Nucleus accumbens (tissue), 56 donors: Measurements from ENCODE around the gene ARID1B.
A peak's percentile ranks its signal among the peaks of the same experiment; 100 is the strongest.

ENCODE experiments used
- DNase-seq, 56 donors: peaks; one replicate each; lab custom pipeline; 2025; lab: John Stamatoyannopoulos, UW

Gene ARID1B

GRCh38 chr6:156873654-156874380 is 96.6 kb downstream of the ARID1B start:
- DNase-seq, result no peak

DNA sequence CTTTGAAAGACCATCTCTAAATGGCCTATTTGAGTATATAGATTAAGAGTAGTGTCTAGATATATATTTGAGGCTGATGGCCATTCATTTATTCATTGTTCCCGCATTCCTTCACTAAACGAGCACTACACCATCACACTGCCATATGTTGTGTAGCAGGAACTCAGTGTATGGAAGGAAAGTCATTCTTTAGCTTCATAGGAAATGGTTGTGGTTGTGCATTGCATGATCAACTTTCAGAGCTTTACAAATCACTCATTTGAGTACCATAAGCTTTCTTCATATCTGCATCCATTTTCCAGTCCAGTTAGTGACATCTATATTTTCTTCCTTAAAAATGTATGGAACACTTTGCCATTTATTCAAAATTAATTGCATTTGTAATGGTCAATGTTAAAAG is 97.9 kb downstream of the ARID1B start:
- DNase-seq, result no peak

- peak in 18 of 56 donors; percentile 6 to 59 (median 17) for DNase-seq
Observed at GRCh38 chr6:156876302-156876701, 99.1 kb downstream of the ARID1B start.

- no peak for DNase-seq
Observed at GRCh38 chr6:156877126-156877863, 100.1 kb downstream of the ARID1B start.

DNA sequence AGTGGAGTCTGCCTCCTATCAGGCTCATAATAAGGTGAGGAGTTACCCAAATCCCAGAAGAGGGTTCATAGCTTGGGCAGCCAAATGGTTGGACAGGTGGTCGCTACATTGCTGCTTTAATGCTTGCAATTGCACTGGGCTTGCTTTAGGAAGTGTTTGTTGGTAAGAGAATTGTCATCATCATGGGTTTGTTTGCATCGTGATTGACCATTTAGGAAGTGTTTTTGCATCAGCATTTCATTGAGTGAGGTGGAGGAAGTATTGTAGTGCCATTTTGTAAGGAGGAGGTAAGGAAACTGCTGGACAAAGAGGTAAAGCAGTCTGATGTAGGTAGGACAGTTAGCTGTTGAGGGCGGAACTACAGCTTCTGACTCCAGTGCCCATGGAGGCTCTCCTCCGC is 101.5 kb downstream of the ARID1B start:
- no peak for DNase-seq

DNA sequence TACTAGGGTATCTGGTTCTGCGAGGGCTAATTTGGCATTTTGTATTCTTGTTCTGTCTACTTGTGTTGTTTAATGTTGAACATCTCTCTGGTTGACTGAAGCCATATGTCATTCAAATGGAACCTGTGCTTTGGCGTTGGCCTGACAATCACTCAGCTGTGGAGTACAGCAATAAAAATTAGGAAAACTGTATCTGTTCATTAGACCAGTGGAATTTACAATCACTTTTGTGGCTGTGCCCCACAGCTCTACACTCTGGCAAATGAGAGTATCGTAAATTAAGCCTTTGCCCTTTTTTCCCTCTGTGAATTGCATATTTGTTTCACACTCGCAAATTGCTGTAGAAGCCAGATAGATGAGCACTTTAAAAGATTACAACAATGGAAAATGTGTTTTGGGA is 102.0 kb downstream of the ARID1B start:
- no peak for DNase-seq

- no peak for DNase-seq
Observed at GRCh38 chr6:156879591-156879990, 102.4 kb downstream of the ARID1B start.

DNA sequence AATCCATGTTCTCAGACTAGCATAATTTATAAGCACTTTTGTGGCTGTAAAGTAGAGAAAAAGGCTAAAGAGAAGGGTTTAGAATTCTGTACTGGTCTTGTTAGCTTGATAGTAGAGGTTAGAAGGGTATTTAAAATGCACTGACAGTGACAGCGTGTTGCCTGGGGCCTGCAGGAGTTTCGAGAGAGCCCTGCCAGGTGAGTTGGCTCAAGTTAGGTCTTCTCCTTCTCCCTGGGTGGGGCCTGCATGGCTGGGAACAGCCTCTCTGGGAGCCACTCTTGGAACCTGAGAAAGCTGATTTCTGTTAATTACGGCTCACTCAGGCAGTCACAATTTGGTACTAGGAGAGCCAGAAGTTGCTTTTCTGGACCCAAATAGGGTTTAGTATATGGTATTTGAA is 103.7 kb downstream of the ARID1B start:
- no peak for DNase-seq

GRCh38 chr6:156881687-156882629 is 104.8 kb downstream of the ARID1B start:
- no peak for DNase-seq

DNA sequence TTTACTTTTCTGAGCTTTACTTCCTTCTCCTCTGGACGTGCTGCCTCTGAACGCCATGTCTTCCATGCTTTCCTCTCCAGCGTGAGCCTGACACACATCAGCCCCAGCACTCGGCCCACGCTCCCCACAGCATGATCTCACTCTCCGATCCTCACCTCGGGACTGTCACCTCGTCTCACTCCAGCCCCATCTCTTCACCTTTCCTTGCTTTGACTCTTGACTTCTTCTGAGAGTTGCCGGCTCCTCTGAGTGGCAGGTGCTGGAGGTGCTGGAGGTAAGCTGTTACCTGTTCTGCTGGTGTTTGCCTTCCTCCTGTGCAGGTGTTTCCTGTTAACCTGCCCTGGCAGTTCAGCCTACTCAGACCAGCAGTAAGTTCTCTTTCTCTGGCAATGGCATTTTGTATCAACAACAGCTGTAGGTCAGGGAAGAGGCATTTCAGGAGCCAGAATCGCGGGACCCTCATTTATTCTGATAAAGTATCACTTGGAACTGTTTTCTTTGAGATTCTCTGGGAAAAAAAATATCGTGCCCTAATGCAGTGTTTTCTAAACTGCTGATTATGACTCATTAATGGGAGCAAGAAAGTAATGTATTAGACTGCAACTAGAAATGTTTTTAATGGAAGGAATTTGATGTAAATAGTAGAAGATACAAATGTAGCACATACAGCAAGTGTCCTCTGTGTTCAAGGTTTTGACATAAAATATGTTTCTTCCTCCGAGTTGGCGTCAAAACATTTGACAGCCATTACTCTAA is 106.5 kb downstream of the ARID1B start:
- DNase-seq, result peak in 7 of 56 donors; percentile 9 to 43 (median 31)

DNA sequence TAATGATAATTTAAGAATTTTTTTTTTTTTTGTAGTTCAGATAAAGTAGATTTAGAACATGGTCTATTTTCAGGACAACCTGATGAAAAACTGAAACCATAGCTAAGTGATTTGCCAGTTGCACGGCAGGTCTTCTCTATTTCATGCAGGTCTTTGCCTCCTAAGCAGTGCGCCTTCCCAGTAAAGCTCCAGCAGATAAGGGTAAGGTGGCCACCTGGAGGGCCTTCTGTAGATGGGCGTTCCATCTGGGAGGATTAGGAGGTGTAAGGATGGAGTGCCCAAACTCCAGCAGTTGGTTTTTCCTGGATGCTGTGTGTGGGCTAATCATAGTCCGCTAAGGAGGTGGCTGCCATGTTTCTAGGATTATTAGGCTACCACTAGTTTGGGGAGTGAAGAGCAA is 107.1 kb downstream of the ARID1B start:
- DNase-seq, result no peak

DNA sequence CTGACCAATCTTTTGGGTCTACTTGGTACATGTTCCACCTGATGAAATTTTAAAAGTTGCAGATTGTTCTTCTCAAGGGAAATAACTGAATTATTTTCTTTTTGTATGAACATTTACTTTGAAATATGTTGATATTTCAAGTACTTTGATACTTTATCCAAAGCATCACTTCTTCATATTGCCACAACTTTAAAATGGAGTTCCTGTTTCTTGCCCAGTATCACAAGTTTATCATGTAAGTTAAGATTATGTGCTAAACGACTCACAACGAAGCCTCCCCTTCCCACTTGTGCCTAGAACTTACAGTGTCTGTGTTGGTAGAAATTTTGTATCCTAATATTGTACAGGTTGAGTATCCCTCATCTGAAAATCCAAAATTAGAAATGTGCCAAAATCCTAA is 108.4 kb downstream of the ARID1B start:
- DNase-seq, result no peak

DNA sequence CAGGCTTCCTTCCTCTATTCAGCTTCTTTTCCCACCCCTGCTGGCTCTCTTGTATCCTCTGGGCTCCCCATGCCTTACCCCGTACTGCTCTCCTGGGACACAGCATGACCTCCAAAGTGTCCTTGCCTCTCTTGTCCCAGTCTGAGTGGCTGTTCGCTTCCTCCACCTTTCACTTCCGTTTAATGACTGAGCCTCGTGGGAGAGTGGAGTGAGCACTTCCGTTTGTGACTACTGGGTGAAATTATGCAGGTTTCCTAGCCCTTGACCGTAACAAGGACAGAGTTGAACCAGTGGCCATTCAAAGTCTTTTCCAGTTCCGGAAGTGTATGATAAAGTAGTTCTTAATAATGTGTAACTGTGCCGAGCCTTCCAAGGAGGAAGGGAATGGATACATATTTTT is 109.2 kb downstream of the ARID1B start:
- no peak for DNase-seq

DNA sequence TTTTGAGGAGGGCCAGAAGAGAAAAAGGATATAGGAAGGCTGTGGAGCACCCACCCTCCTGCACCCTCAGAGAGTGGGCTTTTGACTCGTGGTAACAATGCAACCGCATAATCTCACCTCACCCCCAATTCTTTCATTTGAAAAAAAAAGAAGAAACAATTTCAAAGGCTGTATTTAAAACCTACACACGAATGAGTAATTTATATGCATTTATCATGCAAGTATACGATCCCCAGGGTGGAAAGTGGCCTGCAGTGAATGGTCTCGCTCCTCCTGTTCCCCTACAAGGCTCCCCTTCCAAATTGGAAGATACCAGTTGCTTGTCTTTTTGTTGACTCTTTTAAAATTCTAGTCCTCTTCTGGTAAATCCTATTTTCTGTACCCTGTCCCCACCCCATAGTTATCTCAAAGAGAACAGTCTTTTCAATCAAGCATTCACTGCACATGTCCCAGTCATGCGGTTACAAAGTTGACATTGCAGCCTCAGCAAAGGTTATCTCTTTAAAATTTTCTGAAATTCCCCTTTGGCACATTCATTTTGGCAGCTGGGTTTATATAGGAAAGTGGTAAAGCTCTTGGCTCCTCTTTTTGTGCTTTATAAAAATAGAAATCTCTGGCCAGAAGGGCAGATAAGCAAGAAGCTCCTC is 110.6 kb downstream of the ARID1B start:
- DNase-seq, result no peak

DNA sequence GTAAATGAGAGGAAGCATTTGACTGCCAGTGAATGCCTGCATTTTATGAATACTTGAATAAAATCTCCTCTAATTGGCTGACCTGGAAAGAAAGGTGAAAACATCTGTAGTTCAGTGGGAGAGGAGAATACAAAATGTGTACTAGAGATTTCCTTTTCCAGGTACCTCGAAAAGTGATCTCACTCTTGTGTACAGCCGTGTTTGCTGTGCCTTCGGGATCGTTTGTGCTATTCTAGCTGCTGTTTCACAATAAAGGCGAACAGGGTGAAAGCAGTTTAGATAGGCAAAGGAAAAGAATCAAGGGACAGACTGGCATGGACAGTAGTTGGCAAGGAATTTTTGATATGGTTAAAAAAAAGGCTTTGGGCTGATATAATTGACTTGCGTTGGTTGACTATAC is 112.3 kb downstream of the ARID1B start:
- DNase-seq, result no peak

DNA sequence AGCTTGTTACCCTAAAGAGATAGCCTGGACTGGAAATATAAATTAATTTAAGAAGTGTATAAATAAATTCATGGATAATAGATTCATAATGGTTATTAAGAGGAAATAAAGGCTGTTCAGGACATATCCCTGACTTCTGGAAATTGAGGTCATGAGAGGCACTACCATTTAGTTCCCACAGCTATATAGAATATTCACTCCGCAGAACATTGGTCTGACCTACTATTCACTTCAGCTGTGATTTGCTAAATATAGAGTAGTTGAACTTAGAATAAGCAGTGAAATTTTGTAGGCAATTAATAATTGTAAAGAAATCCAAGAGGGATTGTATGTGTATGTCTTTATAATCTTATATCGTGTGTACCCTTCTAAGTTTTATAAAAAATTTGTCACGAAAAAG is 112.8 kb downstream of the ARID1B start:
- DNase-seq, result no peak

GRCh38 chr6:156890627-156891314 is 113.6 kb downstream of the ARID1B start:
- DNase-seq, result no peak

GRCh38 chr6:156897907-156898531 is 120.8 kb downstream of the ARID1B start:
- no peak for DNase-seq

DNA sequence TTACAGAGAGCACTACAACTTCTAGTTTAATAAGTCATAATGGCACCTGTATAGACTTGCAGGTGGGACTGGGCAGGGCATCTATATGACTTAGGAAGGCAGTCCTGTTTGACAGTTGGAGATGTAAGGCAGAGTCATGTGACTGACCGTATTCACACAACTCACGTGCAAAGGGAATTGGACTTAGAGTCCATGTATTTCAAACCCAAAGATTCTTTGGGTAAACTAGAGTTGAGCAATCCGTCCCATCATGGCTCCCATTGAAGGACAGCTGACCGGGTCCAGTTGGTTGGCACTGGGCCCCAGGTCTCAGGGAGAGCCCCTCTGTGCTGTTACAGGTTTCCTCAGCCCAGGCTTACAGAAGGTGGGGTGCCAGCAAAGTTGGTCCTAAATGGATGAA is 121.9 kb downstream of the ARID1B start:
- DNase-seq, result no peak
